Skeletal muscle tissue (tissue), 4 donors: Measurements from ENCODE around the gene KAT6B. TPM values are rescaled to one million over a fixed set of nuclear protein-coding genes. Genes with fewer than 3 reads are reported as not detected.

ENCODE experiments used
- H3K27ac ChIP-seq: one replicate; pipeline ENCODE4 v1.7.0; 2013; ENCODE audit warnings: mild to moderate bottlenecking, low read depth, low read length, inconsistent platforms
- H3K27me3 ChIP-seq, 3 donors: one replicate each; pipeline ENCODE4 v1.7.0; 2013; ENCODE audit warnings: low read length in 3 of 3; ENCODE audit not compliant: control insufficient read depth in 3 of 3, insufficient read depth in 3 of 3
- H3K36me3 ChIP-seq, 3 donors: one replicate each; pipeline ENCODE4 v1.7.0; 2013; ENCODE audit warnings: low read length in 3 of 3; ENCODE audit not compliant: control insufficient read depth in 3 of 3, insufficient read depth in 3 of 3
- H3K4me1 ChIP-seq, 3 donors: one replicate each; pipeline ENCODE4 v1.7.0; 2013; ENCODE audit warnings: low read length in 3 of 3, mild to moderate bottlenecking in 3 of 3; ENCODE audit not compliant: control insufficient read depth in 3 of 3, insufficient read depth in 3 of 3
- H3K4me3 ChIP-seq, 3 donors: one replicate each; pipeline ENCODE4 v1.7.0; 2013; ENCODE audit warnings: low read length in 3 of 3
- H3K9ac ChIP-seq, 3 donors: one replicate each; pipeline ENCODE4 v1.7.0; 2013; ENCODE audit warnings: low read length in 3 of 3, mild to moderate bottlenecking in 3 of 3, moderate library complexity in 2 of 3, low read depth in 1 of 3
- H3K9me3 ChIP-seq, 3 donors: one replicate each; pipeline ENCODE4 v1.7.0; 2013; ENCODE audit warnings: low read length in 3 of 3; ENCODE audit not compliant: control insufficient read depth in 3 of 3
- total RNA-seq: library from RNA; depleted of rRNA; stranded (reverse); fragments of >200 nt; gene quantifications from one replicate; pipeline ENCODE4 v1.2.3, GENCODE V29; 2014
- donor health status: Osteomylitis.

Gene KAT6B
- total RNA-seq, 1 donor from 2014 or later, result 49.6 TPM

DNA sequence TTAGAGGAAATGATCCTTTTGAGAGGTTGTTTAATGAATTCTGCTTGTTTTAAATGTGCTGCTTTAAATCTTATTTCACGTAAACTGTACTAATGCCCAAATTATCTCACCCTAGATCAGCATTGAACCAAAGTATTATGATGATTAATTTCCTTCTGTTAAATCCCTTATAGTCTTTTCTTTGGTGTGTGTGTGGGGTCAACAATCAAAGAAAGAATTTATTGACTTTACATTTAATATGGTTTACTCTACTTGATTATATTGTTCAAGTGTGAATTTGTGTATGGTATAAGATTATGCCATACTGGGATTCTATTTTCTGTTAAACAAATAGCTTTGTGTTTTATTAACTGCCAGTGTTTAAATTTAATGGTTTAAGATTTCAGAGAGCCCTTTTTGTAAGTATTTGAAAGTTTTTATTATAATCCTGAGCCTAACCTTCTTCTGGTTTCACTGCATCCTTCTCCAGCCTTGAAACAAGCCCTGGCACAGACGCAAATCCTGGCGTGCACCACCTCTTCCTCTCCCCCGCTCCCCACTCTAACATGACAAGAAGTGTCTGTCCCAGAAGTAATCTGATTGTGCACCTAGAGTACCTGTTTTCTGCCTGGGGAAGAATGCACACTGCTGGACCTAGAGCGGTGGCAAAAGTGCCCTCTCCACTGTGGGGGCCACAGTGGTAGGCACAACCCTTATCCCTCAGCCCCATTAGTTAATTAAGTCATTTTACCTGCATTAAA is 70.6 kb downstream of the KAT6B start:
- Histone ChIP-seq H3K9me3 (no peaks in the 10 kb centered on the region), H3K36me3 (no peaks in the 10 kb centered on the region), H3K4me1 (peaks cover 26 to 28% (median 27%) of the 10 kb centered on the region in 3 donors), H3K9ac (no peak overlapping the region), H3K4me3 (no peak overlapping the region), H3K27ac (no peak overlapping the region), H3K27me3 (no peaks in the 10 kb centered on the region)

DNA sequence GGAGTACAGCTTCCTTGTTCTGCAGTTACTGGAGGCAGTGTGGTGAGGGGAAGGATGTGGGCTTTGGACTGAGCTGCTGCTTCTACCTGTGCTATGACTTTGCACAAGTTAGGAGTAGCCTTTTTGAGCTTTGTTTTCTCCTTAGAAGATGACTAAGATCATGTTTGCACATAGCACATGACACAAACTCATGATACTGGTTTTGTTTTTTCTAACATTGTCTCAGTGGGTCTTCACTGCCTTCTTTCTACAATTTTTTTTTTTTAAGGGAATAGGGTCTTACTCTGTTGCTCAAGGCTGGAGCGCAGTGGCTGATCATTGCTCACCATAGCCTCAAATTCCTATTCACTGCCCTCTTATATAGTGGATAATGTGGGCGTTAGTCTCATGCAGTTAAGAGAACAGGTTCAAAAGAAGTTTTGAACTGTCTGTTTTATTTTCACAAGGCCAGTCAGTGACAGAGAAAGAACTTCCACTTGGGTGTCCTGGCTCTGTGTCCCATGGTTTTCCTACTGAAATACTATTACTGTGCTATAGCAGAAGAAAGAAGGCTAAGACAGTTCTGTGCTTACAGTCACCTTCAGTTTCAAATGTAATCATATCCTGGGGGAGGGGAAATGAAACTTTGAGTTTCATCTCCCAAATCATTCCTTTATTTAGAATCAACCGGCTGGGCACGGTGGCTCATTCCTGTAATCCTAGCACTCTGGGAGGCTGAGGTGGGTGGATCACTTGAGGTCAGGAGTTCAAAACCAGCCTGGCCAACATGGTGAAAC is 72.0 kb downstream of the KAT6B start:
- Histone ChIP-seq H3K27me3 (no peaks in the 10 kb centered on the region), H3K4me1 (peaks cover 27 to 29% (median 27%) of the 10 kb centered on the region in 3 donors), H3K27ac (no peak overlapping the region), H3K9me3 (no peaks in the 10 kb centered on the region), H3K4me3 (no peak overlapping the region), H3K9ac (no peak overlapping the region), H3K36me3 (no peaks in the 10 kb centered on the region)

DNA sequence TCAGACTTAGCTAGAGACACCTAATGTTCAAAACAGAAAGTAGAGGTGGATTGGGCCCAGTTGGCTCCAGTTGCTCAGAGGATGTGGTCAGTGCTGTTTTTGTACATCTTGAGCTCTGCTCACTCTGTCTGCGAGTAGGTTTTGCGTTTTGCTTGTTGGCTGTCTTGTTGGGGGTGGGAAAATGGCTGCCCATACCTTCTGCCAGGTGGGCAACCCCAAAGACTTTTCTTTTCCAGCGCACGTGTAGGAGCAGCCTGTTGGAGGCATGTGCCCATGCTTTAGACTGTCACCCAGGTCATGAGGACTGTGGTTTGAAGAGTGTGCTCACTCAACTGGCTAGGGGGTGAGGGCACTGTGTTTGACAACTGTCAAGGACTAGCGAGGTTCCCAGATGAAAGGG is 73.9 kb downstream of the KAT6B start:
- Histone ChIP-seq H3K36me3 (no peaks in the 10 kb centered on the region), H3K4me1 (peaks cover 27 to 34% (median 29%) of the 10 kb centered on the region in 3 donors), H3K27ac (no peak overlapping the region)

DNA sequence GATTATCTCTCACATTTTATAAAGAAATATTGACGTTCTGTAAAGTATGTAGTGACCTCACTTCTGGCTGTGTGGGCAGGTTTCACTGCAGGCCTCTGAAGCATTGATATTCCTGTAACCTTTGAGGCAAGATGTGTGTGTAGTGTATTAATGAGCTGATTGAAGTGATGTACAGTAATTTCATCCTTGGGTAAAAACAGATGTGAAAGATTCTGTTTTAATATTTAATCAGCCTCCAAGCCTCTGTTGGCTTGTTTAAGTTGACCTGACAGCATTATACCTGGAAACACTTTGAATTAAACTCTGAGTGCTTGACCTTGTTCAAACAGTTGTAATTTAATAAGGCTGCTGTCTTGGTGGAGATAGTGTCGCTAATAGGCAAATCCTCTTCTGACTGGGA is 74.9 kb downstream of the KAT6B start:
- Histone ChIP-seq H3K36me3 (no peaks in the 10 kb centered on the region), H3K27me3 (no peaks in the 10 kb centered on the region), H3K4me3 (no peak overlapping the region), H3K9me3 (no peaks in the 10 kb centered on the region), H3K9ac (no peak overlapping the region), H3K27ac (no peak overlapping the region), H3K4me1 (peaks cover 23 to 36% (median 27%) of the 10 kb centered on the region in 3 donors)

More for the DNA sequence above, 73.9 kb downstream of the KAT6B start:
- Histone ChIP-seq H3K9ac (no peak overlapping the region), H3K4me3 (no peak overlapping the region), H3K27me3 (no peaks in the 10 kb centered on the region), H3K9me3 (no peaks in the 10 kb centered on the region)

DNA sequence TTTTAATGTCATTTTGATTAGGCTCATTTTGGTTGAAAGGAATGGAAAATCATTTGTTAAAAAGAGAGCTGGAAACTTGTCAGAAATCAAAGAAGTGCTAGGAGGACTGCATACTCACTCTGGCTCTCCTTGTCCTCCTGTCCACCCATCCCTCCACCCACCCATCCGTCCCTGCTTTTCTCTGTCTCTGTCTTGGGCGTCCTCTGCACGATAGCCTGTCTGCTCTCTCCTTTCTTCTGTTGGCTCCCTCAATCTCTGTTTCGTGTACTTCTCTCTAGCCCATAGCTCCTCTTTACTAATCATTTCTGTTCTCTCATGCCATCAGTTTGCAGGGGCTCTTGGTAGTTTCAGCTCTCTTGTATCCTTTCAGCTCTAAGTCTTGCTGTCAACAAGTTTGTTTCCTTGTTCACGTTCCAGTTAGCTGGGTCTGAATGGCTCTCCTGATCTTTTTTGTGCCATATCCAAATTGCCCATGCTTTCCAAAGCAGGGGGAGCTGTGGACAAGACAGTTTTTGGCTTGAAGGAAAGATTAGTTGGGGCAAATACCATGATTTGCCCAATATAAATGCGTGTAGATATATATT is 75.6 kb downstream of the KAT6B start:
- H3K27me3 ChIP-seq, result no peaks in the 10 kb centered on the region
- no peak overlapping the region for H3K27ac ChIP-seq
- no peaks in the 10 kb centered on the region for H3K9me3 ChIP-seq
- H3K4me1 ChIP-seq, result peaks cover 22 to 40% (median 32%) of the 10 kb centered on the region in 3 donors
- H3K36me3 ChIP-seq, result no peaks in the 10 kb centered on the region
- H3K4me3 ChIP-seq, result no peak overlapping the region
- H3K9ac ChIP-seq, result no peak overlapping the region

DNA sequence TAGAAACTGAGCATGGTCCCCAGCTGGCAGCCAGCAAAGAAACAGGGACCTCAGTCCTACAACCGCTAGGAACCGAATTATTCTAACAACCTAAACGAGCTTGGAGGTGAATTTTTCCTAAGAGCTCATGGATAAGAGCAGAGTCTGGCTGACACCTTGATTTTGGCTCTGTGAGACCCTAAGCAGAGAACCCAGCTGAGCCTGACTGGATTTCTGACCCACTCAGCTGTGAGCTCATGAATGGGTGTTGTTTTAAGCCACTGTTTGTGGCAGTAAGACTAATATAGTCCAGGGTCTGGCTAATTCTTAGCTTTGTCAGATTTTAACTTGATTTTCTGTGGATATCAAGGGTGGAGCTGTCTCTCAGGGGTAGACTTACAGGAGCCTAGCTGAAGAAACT is 77.1 kb downstream of the KAT6B start:
- Histone ChIP-seq H3K4me3 (no peak overlapping the region), H3K4me1 (peaks cover 10 to 29% (median 22%) of the 10 kb centered on the region in 3 donors), H3K9me3 (no peaks in the 10 kb centered on the region), H3K27me3 (no peaks in the 10 kb centered on the region), H3K36me3 (no peaks in the 10 kb centered on the region), H3K27ac (no peak overlapping the region), H3K9ac (no peak overlapping the region)

DNA sequence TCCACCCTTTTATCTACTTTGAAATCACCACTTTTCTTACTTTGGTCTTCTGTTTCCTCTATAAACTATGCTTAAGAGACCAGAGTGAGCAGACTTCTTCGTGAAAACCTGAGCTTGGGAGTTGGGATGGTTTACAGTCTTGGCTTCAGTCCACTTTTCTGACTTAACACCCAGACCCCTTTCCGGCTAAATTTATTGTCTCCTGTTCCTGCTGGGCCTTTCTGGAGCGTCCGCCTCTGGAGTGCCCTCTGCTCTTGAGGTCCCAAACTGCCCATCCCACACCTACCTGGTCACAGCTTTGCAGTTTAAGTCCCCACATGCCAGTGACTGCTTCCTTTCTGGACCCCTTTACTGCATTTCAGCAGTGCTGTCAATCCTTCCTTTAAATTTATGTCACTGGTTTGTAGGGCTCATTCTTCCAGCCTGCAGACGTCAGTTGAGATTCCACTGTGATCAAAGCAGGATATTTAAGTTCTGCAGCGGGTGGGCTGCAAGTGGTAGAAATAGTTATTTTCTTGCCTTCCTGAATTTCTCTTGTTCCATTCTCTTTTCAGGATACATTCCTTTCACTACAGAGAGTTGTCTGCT is 80.3 kb downstream of the KAT6B start:
- Histone ChIP-seq H3K4me1 (peaks cover 5 to 16% (median 14%) of the 10 kb centered on the region in 3 donors), H3K27ac (no peak overlapping the region), H3K4me3 (no peak overlapping the region), H3K9ac (no peak overlapping the region), H3K9me3 (no peaks in the 10 kb centered on the region), H3K36me3 (no peaks in the 10 kb centered on the region), H3K27me3 (no peaks in the 10 kb centered on the region)

DNA sequence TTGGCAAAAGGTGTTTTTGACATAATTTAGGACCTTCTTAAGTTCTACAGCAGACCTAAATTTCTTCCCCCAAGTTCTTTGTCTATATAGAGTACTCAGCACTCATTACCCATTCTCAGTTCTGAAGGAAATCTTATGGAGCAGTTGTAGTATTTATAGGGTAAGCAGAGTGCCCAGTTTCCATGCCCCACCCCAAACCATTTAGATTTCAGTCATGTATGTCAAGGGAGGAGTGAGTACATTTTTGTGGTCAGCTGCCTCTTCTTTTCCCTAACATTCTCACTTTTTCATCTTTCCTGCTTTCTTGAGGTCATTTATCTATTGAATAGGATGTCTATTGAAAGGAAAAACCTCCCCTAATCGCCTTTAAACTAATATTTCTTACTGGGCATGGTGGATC is 83.3 kb downstream of the KAT6B start:
- Histone ChIP-seq H3K9me3 (no peaks in the 10 kb centered on the region), H3K4me1 (peaks cover 8 to 12% (median 11%) of the 10 kb centered on the region in 3 donors), H3K36me3 (no peaks in the 10 kb centered on the region), H3K9ac (no peak overlapping the region), H3K4me3 (no peak overlapping the region), H3K27ac (no peak overlapping the region), H3K27me3 (no peaks in the 10 kb centered on the region)

DNA sequence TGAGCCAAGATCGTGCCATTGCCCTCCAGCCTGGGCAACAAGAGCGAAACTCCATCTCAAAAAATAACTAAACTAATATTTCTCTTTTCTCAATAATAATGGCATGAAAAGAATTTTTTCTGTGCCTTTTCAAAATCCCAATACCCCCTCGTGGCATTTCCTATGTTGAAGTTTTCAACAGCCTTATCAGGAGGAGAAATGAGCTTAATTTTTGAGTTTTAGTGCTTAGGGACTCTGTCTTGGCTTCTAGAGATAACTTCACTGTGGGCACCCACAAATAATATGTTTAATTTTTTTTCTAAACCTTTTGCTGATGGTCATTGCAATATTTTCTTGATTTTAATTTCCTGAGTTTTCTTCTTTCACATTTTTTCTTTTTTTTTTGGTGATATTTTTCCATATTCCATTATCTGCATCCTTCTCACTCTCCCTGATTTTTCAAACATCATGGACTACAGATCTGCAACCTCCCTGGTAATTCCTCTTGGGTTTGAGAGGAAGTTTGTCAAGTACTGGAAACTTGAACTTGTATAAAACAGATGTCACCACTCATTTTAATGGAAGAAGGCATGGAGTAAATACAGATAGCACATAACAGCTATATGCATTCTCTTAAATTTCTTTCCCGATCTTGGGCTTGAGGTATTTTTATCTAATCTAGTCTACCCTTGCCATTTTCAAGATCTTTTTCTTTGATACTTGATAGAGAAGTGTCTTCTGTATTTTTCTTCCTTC is 84.0 kb downstream of the KAT6B start:
- Histone ChIP-seq H3K27ac (no peak overlapping the region), H3K9ac (no peak overlapping the region), H3K9me3 (no peaks in the 10 kb centered on the region), H3K4me3 (no peak overlapping the region), H3K27me3 (no peaks in the 10 kb centered on the region), H3K4me1 (peaks cover 8 to 12% (median 11%) of the 10 kb centered on the region in 3 donors), H3K36me3 (no peaks in the 10 kb centered on the region)
